ENCODE results near the gene ORAI2.

DNA sequence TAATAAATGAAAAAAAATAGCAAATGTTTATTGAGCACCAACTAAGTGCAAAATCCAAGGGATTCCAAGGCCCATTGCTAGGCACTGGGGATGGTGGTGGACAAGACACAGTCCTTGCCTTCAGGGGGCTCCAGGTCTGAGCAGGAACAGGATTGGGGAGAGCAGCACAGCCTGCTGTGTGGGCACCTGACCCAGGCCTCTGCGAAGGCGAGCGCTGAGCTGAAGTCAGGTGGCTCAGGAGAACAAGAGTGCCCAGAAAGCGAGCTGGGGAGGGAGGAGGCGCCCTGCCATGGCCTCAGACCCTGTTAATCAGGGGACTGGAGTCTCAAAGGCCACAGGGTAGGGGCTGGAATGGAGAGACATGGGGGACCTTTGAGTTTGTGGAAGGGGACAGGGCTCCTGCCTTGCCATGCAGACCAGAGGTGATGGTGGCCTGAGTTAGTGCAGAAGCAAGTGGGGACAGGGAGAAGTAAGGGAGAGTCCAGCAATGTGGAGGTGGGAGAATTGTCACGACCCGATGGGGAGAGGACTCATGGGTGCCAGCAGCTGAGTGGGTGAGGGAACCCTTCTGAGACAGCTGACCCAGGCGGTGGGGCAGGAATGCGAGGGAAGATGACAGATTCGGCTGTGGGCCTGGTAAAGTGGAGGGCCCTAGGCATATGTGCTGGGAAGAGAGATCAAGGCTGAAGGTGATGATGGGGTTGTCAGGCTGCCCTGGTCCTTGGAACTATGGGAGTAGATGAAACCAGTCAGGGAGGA is 4.1 kb upstream of the ORAI2 start:
- TF ChIP-seq, protein P1, sequence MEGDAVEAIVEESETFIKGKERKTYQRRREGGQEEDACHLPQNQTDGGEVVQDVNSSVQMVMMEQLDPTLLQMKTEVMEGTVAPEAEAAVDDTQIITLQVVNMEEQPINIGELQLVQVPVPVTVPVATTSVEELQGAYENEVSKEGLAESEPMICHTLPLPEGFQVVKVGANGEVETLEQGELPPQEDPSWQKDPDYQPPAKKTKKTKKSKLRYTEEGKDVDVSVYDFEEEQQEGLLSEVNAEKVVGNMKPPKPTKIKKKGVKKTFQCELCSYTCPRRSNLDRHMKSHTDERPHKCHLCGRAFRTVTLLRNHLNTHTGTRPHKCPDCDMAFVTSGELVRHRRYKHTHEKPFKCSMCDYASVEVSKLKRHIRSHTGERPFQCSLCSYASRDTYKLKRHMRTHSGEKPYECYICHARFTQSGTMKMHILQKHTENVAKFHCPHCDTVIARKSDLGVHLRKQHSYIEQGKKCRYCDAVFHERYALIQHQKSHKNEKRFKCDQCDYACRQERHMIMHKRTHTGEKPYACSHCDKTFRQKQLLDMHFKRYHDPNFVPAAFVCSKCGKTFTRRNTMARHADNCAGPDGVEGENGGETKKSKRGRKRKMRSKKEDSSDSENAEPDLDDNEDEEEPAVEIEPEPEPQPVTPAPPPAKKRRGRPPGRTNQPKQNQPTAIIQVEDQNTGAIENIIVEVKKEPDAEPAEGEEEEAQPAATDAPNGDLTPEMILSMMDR (IDR thresholded peaks at IDR 0.05) = no peak
- TF ChIP-seq POLR2AphosphoS5 (IDR thresholded peaks at IDR 0.05; ENCODE audit: low read depth, low read length) = no peak
